ENCODE measurements around the gene AFMID. TPM values are rescaled to one million over a fixed set of nuclear protein-coding genes. Genes with fewer than 3 reads are reported as not detected.

Gene AFMID
- total and polyA plus RNA-seq, 2 of the 8 experiments (the other 6 are each of a cell fraction or from before 2014, with no cell fraction given): 49.0 to 53.0 TPM

DNA sequence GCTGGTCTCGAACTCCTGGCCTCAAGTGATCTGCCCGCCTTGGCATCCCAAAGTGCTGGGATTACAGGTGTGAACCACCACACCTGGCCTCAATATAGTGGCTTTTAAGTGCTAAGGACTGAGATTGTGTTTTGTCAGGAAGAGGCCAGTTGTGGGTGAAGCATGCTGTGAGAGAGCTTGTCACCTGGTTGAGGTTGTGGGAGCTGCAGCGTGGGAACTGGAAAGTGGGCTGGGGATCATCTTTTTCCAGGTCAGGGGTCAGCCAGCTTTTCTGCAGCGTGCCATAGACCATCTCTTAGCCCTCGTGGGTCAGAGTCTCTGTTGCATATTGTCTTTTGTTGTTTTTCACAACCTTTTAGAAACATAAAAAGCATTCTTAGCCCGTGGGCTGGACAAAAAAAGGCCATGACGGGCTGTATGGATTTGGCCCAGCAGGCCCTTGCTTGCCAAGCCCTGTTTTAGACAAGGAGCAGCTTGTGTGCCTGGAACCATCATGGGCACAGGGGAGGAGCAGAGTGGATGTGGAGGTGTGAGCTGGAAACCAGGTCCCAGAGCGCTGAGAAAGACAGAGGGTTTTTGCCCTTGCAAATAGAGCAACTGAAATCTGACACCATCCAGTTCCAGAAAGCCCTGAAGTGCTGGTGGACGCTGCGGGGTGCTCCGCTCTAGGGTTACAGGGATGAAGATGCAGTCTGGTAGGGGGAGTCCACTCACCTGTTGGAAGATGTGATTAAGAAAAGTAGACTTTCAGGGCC is 32.4 kb downstream of the AFMID start:
- no peak overlapping the region for H2BK120ac ChIP-seq (replicated peaks; ENCODE audit: low read depth, low read length)
- no peak overlapping the region for H3K56ac ChIP-seq (replicated peaks; ENCODE audit: insufficient read length, low read depth, low read length)
- H2BK15ac ChIP-seq (ENCODE audit: low read length): no peak overlapping the region
- peaks cover 3 to 5% of the 10 kb centered on the region in 2 experiments for H4K20me1 ChIP-seq (replicated peaks in 1 of 2; ENCODE audit: control insufficient read depth in 1 of 2, insufficient read depth in 2 of 2, low read length in 2 of 2)
- 78% methylated on average over 11 of the region's 11 CpGs; no CpG with 5 or more reads in 1 of the 2 experiments for WGBS, 2 experiments (ENCODE audit: extremely low coverage in 1 of 2, insufficient coverage in 1 of 2, insufficient read length in 1 of 2, insufficient replicate concordance in 2 of 2, low coverage in 1 of 2, low lambda C conversion rate in 2 of 2, missing lambda C conversion rate in 1 of 2)
- peak overlapping the region in 1 of 2 experiments; percentile 29; a peak in 2 of 4 replicates for H3K4me2 ChIP-seq (ENCODE audit: insufficient read depth in 1 of 2, low read depth in 2 of 2, low read length in 2 of 2)
- peaks cover 0 to 6% (median 3%) of the 10 kb centered on the region in 4 experiments; a peak in 4 of 7 replicates for H3K4me1 ChIP-seq (replicated peaks in 1 of 4; ENCODE audit: control insufficient read depth in 3 of 4, insufficient read depth in 4 of 4, low read length in 3 of 4)
- CTCF ChIA-PET (ENCODE audit: partially characterized antibody): interaction anchor here (1.1 to 4.8 kb wide), 7 partner anchors 15 to 273 kb away, joined by 3 to 35 read pairs (median 4); partner anchors contain the start of gene TK1
- H3K23ac ChIP-seq (ENCODE audit: insufficient read length): no peak overlapping the region
- no peaks in the 10 kb centered on the region for H3K9me3 ChIP-seq (ENCODE audit: insufficient read depth in 2 of 2, low read depth in 1 of 2, low read length in 1 of 2)
- POLR2A ChIA-PET (ENCODE audit: partially characterized antibody): interaction anchor here (0.9 to 1.2 kb wide), 6 partner anchors 12 to 33 kb away, joined by 3 to 5 read pairs (median 4); partner anchors contain the start of genes AFMID and TK1
- H3K4ac ChIP-seq (replicated peaks; ENCODE audit: insufficient read length, low read depth, low read length): no peak overlapping the region
- no peak overlapping the region for H3K4me3 ChIP-seq (ENCODE audit: extremely low read depth in 1 of 4, insufficient read depth in 2 of 4, low read depth in 3 of 4, low read length in 4 of 4)
- no peaks in the 10 kb centered on the region for H3K27me3 ChIP-seq (replicated peaks in 1 of 4; ENCODE audit: control insufficient read depth in 3 of 4, extremely low read depth in 1 of 4, insufficient read depth in 3 of 4, low read length in 3 of 4)
- H2BK12ac ChIP-seq (ENCODE audit: low read depth, low read length): no peak overlapping the region
- H3K27ac ChIP-seq (ENCODE audit: low read depth, low read length): no peak overlapping the region
- no peak overlapping the region for H2BK5ac ChIP-seq (ENCODE audit: low read depth, low read length)
- H3K9ac ChIP-seq (replicated peaks in 1 of 4; ENCODE audit: extremely low read depth in 1 of 4, low read depth in 3 of 4, low read length in 3 of 4): no peak overlapping the region
- H2BK20ac ChIP-seq (ENCODE audit: low read length): no peak overlapping the region
- H3K23me2 ChIP-seq (ENCODE audit: low read depth, low read length): peaks cover 3% of the 10 kb centered on the region; the same call in 1 of the 2 replicates
- FAIRE-seq: no peak
- H4K91ac ChIP-seq (replicated peaks; ENCODE audit: insufficient read length, low read length): no peak overlapping the region
- peaks cover 3 to 22% of the 10 kb centered on the region in 2 experiments for H3K79me2 ChIP-seq (ENCODE audit: control insufficient read depth in 1 of 2, insufficient read depth in 2 of 2, low read length in 2 of 2)
- DNase-seq (ENCODE audit: low read depth in 1 of 2, low spot score in 2 of 2): no peak
- H4K8ac ChIP-seq (ENCODE audit: extremely low read depth, insufficient read depth, low read length): no peak overlapping the region
- no peak overlapping the region for H3K14ac ChIP-seq (ENCODE audit: insufficient read length)
- H3K18ac ChIP-seq (ENCODE audit: extremely low read depth, low read length): no peak overlapping the region
- H4K5ac ChIP-seq (ENCODE audit: insufficient read length, low read depth, low read length): peak overlapping the region; percentile 62
- peaks cover 15 to 51% (median 38%) of the 10 kb centered on the region in 4 experiments for H3K36me3 ChIP-seq (ENCODE audit: control insufficient read depth in 2 of 4, insufficient read depth in 4 of 4, low read length in 3 of 4)
- no peak overlapping the region for H2AK5ac ChIP-seq (ENCODE audit: low read depth, low read length)
- H3K79me1 ChIP-seq (ENCODE audit: low read depth, low read length): peaks cover 3% of the 10 kb centered on the region; the same call in 1 of the 2 replicates
- no peak overlapping the region for H2AFZ ChIP-seq (ENCODE audit: low read length)
- TF ChIP-seq TEAD4 (IDR thresholded peaks at IDR 0.05; ENCODE audit: low read depth, low read length): no peak
- TF ChIP-seq NANOG (IDR thresholded peaks at IDR 0.05; ENCODE audit: insufficient read depth, low read depth, low read length, poor library complexity, severe bottlenecking): no peak
- TF ChIP-seq SP1 (IDR thresholded peaks at IDR 0.05; ENCODE audit: low read depth, low read length): no peak
- no peak for TF ChIP-seq SIRT6 (IDR thresholded peaks at IDR 0.05; ENCODE audit: low read length)
- no peak for TF ChIP-seq SP2 (IDR thresholded peaks at IDR 0.05; ENCODE audit: low read length)
- no peak for TF ChIP-seq KDM4A (IDR thresholded peaks at IDR 0.05; ENCODE audit: low read depth, low read length, severe bottlenecking)
- no peak for TF ChIP-seq SUZ12 (IDR thresholded peaks at IDR 0.05; ENCODE audit: low read length)
- no peak for TF ChIP-seq TAF1 (IDR thresholded peaks at IDR 0.05; ENCODE audit: low read depth, low read length)
- TF ChIP-seq EP300 (IDR thresholded peaks at IDR 0.05; ENCODE audit: borderline replicate concordance in 1 of 2, low read depth in 2 of 2, low read length in 2 of 2): no peak
- TF ChIP-seq KDM5A (IDR thresholded peaks at IDR 0.05; ENCODE audit: low read length): no peak

Measured in H1 (cell line).